Measurements from ENCODE around the gene RCN1. TPM values are rescaled to one million over a fixed set of nuclear protein-coding genes. Genes with fewer than 3 reads are reported as not detected.
"Not testable (repeated sequence)": the region's sequence is repeated elsewhere in the genome, so short reads cannot be mapped to it uniquely, and the experiment has no call there.

The RCN1 gene
- total RNA-seq, 1 donor from 2014 or later = 111 TPM

DNA sequence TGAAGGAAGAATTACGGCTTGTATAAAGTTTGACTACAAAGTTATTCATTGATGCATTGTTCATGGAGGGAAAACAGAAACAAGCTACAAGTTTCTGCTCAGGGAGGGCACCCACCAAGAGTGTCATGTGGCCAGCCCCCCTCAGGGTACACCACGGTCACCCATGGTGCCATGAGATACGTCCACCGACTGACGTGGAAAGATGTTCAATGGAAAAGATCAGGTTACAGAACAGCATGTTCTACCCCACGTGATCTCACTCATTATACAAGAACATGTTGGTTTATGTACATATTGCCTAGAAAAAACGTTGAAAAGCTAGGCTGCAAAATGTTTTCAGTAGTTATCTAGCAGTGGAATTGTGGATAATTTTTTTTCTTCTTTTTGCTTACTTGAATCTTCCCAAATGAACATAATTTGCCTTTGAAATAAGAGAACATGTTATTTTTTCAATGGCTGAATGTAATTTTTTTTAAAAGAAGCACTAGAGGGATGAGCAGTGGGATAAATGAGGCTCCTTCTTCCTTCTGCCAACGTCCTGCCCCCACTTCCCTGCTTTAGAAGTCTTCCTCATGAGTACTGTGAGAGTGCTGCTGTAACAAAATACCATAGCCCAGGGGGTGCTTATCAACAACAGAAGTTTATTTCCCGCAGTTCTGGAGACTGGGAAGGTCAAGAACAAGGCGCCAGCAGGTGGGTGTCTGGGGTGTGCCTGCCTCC lies 22.5 kb downstream of the RCN1 start:
- no peak for DNase-seq

DNA sequence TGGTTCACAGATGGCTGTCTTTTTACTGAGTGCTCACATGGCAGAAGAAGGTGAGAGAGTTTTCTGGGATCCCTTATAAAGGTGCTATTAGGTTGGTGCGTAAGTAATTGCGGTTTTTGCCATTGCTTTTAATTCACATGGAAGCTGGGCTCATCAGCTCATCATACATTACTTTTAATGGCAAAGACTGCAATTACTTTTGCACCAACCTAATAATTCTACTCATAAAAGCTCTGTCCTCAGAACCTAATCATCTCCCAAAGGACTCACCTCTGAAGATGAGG lies 23.0 kb downstream of the RCN1 start:
- DNase-seq = no peak

DNA sequence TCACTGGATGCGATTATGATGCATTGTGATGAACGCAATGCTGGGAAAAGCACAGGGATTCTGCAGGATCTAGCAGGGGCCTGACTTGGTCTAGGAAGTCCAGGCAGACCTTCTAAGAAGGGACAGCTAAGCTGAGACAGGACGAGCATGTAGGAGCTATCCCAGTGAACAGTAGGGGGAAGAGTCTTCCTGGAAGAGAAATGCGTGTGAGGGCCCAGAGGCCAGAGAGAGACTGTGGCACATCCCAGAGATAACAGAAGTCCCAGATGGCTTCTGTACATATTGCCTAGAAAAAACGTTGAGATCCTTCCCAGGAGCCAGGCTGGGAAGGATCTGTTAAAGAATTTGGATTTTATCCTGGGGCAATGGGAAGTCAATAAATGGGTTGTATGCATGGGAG lies 24.6 kb downstream of the RCN1 start:
- DNase-seq = no peak

DNA sequence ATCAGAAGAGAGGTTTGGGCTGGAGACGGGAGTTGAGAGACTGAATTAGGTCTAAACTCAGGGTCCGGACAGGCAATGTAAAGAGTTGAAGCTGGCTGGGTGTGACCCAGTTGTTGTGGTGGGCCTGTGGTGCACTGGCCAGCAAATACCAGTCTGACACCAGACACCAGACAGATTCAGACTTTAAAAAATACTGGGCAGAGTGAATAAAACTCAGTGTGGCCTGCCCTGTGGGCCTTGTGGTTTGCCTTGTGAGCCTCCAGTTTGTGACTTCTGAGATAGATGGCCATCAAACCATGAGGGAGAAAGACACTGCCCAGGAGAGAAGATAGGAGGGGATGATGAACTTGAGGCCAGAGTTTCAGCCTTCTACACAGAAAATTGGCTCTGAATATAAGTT lies 25.8 kb downstream of the RCN1 start:
- no peak for DNase-seq

DNA sequence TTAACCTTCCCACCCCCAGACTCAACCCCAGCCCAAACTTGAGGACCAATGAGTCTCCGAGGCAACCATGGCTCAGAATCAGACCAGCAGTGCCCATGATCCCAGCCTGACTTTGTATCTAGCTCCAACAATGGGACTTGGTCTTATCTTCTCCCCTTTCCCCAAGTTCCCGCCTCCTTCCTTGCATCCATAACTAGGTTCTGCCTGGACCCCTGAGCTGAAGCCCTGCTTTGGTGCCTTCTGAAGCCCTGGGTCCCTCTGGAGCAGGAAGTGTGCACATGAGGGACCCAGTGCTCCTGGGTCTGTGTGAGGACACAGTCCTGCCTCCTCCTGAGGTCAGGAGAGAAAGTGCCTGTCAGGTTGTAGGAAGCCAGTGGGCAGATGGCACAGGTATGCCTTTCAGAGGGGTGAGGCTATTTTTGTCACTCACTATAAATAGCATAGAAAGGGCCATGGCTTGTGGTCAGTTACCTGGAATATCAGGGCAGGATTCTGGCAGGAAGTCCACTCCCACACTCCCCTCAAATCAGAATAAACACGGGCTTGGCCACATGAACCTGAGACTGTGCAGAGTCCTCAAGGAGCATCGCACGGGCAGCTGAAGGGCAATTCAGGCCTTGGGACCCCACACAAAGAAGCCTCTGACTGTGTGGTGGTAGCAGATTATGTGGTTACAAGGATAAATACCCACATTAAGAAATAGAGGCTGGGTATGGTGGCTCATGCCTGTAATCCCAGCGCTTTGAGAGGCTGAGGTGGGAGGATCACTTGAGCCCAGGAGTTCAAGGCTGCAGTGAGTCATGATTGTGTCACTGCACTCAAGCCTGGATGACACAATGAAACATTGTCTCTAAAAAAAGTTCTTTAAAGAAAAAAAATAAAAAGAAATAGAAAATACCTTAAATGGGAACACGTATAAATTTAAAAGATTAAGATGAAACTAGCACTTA lies 27.4 kb downstream of the RCN1 start:
- DNase-seq = no peak

DNA sequence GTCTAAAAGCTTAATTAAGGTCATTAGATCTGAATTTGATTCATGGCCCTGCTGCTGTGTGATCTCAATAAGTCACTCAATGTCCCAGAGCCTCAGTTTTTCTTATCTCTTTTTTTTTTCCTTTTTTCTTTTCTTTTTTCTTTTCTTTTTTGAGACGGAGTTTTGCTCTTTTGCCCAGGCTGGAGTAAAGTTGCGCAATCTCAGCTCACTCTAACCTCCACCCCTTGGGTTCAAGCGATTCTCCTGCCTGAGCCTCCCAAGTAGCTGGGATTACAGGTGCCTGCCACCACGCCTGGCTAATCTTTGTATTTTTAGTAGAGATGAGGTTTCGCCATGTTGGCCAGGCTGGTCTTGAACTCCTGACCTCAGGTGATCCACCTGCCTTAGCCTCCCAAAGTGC lies 28.3 kb downstream of the RCN1 start:
- not testable (repeated sequence) for DNase-seq

DNA sequence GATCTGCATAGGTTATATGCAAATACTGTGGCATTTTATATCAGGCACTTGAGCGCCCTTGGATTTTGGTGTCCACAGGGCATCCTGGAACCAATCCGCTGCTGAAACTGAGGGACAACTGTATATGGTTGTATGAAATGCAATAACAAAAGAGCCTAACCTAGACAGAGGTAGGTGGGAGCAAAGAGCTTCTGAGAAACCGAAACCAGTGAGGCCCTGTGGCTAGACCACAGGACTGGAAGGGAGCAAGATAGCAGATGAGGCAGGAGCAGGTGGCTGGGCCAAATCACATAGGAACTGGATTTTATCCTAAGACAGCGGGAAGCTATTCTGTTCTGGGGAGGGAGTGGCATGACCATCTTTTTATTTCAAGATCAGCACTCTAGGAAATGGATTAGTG lies 30.1 kb downstream of the RCN1 start:
- DNase-seq = no peak

DNA sequence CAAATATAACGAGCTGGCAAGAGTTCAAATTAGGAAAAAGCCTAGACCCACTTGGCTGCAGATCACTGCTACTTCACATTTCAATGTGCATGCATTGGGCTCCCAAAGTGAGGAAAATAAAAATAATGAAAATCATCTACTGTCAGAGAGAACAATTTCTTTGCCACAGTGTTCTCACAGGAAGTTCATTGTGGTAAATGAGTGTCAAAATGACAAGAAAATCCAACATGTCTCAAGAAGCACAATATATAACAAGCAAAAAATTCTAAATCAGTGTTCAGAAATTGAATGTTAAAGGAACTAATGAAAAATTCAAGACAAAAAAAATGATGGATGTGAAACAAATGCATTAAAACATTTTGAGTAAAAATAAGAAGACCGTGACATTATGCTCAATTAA lies 31.3 kb downstream of the RCN1 start:
- DNase-seq = no peak

DNA sequence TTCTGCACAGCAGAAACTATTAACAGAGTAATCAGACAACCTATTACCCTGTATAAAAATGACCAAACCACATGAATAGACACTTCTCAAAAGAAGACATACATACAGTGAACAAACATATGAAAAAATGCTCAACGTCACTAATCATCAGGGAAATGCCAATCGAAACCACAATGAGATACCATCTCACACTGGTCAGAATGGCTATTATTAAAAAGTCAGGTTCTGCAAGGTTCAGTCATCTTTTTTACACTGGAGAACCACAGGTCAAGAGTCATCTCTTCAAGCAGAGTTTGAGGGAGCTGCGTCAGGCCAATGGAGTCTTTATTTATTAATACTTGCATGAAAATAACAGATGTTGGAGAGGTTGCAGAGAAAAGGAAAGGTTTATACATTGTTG lies 40.4 kb downstream of the RCN1 start:
- DNase-seq = no peak

DNA sequence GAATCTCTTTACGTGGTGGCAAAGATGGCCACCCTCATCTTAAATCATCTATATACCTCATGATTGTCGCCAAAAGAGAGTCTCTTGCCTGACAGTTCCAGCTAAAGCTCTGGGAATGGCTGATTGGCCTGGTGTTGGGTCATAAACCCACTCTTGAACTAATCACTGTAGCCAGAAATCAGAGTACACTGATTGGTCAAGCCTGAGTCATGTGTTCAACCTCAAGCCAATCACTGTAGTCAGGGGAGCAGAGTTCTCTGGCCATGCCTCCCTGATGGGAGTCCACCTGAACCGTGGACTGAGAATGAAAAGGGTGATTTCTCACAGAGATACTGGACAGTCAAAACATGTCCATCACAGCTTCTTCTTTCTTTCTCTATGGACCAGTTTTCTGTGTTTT lies 45.8 kb downstream of the RCN1 start:
- no peak for DNase-seq

DNA sequence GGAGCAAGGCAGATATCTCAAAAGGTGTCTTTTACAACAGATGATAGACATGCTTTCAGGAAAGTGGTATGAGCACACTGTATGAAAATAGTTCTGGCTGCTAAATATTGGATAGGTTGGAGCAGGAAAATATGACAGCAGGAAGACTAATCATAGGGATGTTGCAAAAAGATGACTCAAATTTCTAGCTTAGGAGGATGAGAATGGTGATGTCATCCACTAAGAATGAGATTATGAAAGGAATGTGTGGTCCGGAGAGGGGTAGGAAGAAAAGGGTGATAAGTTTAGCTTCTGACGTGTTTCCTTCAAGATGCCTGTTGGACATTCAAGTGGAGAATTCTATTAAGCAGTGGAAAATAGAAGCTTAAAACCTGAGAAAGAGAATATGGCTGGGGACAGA lies 46.4 kb downstream of the RCN1 start:
- DNase-seq = no peak

DNA sequence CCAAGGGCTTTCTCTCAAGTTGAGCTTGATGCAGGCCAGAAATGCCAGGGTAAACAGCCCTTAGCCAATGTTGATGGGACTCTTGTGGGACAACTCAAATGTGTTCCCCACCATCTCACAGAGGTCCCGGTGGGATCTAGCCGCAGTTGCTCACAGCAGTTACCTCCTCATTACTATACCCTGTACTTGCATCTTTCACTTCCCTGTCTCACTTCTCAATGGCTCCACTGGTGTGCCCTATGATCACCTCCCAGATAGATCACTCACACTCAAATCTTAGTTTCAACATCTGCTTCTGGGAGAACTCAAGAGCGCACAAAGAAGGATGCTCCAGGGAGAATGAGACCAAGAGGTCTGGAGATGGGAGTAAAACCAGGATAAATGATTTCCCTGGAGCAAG lies 47.0 kb downstream of the RCN1 start:
- no peak for DNase-seq

DNA sequence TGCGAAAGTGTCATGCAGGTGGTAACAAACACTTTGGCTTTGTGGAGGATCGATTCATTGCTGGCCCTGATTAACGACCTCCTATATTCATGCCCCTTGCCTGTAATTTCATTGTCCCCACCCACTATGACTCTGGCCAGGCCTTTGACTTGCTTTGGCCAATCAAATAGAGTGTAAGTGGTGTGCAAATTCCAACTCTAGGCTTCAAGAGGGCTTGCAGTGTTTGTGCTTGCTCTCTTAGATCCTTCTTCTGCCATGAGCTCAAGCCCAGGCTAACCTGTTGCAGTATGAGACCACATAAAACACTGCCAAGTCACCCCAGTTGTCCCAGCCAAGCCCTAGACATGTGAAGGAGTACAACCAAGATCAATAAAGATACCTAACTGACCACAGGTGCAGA lies 48.0 kb downstream of the RCN1 start:
- DNase-seq = no peak

DNA sequence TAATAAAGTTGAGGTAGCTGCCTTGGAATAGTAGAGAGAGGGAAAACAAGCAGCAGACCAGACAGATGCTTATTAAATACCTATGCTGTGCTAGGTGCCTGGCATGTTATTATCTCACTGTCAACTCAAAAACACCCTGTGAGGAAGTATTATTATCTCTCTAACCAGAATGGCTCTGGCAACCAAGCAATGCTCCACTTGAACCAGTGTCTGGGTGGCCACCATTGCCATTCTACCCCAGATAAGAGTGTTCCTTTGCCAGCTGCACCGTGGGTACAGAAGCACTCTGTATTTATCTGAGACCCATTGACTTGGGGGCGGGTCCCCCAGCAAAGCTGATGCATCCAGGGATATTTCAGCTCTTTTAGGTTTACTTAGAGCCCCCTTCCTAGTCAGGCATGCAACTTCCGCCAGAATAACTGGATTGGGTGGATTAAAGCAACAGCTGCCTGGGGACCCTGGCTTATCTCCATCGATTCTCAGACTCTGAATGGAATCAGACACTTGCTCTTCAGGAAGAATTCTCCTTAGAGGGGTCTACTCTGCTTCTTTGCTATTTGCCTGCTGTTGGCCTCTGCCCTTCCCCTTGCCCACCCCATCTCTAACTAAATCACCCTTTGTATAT lies 49.1 kb downstream of the RCN1 start:
- DNase-seq = no peak

DNA sequence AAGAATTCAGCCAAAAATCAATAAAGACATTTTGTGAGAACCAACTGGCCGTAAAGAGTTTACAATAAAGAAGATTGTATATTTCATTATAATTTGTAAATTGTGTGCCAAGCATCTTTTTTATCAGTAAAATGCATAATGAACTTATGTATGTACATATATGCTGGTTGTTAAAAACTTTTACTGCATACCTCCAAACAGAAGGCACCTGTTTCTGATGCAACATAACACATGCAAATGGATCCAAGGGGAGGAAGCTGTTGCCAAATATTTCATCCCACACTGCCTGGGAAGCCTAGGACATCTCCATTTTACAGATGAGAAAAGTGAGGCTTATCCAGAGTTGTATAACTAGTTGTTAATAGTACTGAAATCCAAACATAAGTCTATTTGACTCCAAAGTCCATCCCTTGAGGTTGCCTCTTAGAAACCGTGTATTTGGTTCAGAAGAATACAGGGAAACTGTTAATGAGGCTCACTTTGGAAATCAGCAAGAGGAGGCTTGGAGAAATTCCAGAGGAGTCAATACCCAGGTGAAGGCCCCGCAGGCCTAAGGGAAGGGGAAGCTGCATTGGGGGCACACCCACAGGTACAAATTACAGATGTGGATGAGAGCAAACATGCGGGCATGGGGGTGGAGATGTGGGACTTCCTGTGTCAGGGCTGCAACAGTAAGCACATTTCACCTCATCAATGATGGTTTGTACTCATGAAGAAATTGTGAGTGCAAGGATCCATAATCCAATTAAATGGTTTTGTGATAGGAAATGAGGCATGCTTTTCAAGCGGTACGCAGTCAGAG lies 51.1 kb downstream of the RCN1 start:
- no peak for DNase-seq

DNA sequence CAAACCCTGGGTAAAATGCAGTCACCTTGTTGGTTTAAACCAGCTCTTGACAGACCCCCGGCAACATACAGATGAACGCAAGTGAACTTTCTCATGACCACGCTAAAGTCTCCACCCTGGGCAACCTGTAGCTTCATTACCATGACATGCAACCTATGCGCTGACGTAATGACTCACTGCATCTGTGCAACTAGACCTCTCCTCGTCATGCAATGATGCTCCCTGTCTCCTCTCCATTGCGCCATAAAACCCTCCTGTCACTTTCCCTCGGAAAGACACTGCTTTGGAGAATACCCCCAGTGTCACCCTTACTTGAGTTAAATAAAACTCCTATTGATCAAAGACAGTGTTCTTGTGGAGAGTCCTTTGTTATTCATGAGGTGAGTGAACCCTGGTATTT lies 52.5 kb downstream of the RCN1 start:
- no peak for DNase-seq

DNA sequence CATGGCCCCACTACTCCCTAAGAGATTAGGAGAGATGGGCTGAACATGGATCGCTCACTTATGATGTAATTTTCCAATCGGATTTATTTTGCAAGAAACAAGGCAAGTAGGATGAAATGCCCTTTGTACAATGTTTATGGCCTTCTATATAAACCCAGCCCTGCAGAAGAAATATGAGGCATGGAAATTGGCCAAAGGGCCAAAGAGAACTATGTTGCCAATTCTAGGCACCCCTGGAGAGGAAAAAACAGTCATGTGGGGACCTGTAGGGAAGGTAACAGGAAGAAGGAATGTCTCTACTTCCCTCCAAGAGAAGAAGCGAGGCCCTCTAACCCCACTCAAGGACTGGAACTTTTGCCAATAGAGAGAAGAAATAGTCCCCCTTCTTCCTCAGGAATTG lies 54.4 kb downstream of the RCN1 start:
- DNase-seq = no peak

DNA sequence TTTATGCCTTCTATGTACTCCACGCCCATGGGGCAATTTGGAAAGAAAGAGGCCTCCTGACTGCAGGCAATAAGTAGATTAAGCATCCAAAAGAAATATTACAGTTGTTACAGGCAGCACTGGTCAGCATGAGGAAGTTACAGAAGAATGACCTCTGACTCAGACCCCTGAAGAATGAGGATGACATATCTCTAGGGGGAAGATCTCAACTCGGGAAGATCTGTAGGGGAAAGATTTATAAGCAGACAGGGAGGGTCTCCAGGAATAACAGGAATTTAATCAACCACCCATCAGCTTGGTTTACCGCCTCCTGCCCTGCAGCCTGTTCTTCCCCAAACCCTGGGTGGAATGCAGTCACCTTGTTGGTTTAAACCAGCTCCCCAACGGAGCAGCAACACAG lies 58.0 kb downstream of the RCN1 start:
- DNase-seq = no peak

DNA sequence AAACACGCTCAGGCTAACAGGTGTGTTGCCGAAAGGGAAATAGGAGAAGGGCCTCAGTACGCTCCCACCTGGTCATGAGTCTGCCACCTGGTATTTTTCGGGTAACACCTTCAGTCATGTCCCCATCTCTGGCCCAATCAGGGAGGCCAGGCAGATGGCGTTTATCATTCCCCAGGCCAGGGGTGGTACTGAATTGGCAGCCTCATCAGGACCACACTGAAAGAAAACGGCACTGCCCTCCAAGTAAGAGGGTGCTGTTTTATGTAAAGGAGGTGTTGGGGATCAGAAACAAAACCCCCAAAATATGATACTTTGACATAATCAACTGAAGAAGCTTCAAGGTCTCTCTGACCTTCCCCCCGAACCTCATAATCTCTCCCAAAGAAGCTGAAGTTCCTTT lies 58.9 kb downstream of the RCN1 start:
- no peak for DNase-seq

DNA sequence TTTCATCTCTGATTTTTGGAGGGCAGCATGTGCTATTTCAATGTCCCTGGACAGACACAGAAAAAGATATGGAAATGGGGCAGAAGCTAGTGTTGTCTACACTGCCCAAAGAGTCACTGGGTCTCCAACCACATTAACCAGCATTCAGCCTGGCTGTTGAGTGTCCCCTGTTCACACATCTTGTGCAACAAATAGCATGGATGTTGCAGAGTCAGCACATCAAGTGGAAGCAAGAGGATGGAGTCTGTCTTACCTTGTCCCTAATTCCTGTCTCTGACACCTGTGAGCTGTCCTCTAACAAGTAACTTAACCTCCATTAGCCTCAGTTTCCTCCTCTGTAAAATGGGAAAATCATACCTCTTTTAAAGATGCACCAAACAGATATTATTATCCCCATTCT lies 60.2 kb downstream of the RCN1 start:
- no peak for DNase-seq

DNA sequence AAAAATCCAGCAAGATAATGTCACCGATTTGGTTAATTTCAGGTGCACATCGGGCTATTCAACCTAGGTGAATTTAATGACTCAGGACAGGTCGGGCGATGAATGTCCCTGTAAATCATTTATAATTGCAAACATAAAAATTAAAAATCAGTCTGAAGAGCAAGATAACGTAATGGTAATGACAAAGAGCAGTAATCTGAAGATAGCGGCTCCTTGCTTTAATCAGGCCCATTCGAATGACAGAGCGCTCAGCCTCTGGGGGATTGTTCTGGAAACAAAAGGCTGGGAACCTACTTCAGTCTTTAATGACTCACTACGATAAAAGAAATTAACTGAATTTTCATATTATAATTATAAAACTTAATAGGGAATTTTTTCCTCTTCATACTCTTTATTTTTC lies 61.3 kb downstream of the RCN1 start:
- no peak for DNase-seq

DNA sequence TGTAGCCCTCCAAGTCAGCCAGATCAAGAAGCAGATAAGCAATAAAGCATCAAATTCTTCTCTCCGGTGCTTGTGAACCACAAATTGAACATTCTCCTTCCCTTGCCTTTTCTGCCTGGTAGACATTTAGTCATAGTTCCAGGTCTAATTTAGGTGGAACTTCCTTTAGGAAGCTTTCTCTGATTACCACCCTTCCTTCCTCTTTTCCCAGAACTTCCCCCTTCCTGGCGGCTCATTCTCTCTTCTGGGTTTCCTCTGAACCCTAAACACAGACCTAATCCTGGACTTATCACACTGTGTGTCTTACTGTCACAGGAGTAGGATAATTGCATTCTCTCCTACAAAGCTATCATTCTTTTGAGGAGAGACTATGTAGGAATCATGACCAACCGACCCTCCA lies 61.9 kb downstream of the RCN1 start:
- DNase-seq = no peak

DNA sequence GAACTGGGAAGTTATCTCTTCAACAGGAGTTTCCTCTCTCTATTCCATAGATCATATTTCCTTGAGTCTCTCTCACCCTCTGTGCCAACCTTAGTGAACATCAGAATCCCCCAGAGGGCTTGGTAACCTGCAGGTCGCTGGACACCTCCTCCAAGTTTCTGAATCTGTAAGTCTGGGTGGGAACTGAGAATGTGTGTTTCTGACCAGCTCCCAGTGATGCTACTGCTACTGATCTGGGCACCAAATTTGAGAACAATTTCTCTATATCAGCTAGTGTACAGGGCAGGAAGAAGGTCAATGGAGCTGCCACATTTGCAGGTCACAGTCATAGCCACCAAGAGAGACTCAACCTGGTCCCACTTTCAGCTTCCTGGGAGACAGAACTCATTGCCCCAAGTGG lies 62.9 kb downstream of the RCN1 start:
- DNase-seq = no peak
